DOHH2 (cell line): ENCODE results near the gene FXR2.

Experiments used
- H3F3A ChIP-seq: fragments of 200-600 bp; sonication (generic), shearing (Covaris generic); 2 replicates; pipeline ENCODE4 v1.6.0; 2016; ENCODE audit warnings: antibody characterized with exemption, mild to moderate bottlenecking; ENCODE audit not compliant: control insufficient read depth, insufficient read depth
- H3K27ac ChIP-seq: fragments of 200-600 bp; sonication (generic); 2 replicates; pipeline ENCODE4 v1.5.1; 2014; ENCODE audit warnings: low read depth, mild to moderate bottlenecking, low read length, moderate library complexity
- H3K27me3 ChIP-seq: fragments of 200-600 bp; sonication (generic); 2 replicates; pipeline ENCODE4 v1.6.1; 2014; ENCODE audit warnings: mild to moderate bottlenecking, low read length, mixed read lengths; ENCODE audit not compliant: control insufficient read depth
- H3K36me3 ChIP-seq: fragments of 200-600 bp; sonication (generic); 2 replicates; pipeline ENCODE4 v1.6.1; 2014; ENCODE audit warnings: mild to moderate bottlenecking, low read length, moderate library complexity, mixed read lengths; ENCODE audit not compliant: control insufficient read depth
- H3K4me1 ChIP-seq: fragments of 200-600 bp; sonication (generic); 2 replicates; pipeline ENCODE4 v1.6.1; 2014; ENCODE audit warnings: mild to moderate bottlenecking, low read length, mixed read lengths; ENCODE audit not compliant: control insufficient read depth
- H3K4me2 ChIP-seq: fragments of 200-600 bp; sonication (generic); 2 replicates; pipeline ENCODE4 v1.6.0; 2014; ENCODE audit warnings: mild to moderate bottlenecking, low read length, moderate library complexity
- H3K4me3 ChIP-seq: fragments of 200-600 bp; sonication (generic); 2 replicates; pipeline ENCODE4 v1.5.1; 2014; ENCODE audit warnings: mild to moderate bottlenecking, low read length, mixed read lengths
- H3K79me2 ChIP-seq: fragments of 200-600 bp; sonication (generic); 2 replicates; pipeline ENCODE4 v1.6.1; 2014; ENCODE audit warnings: mild to moderate bottlenecking, low read length, mixed read lengths; ENCODE audit not compliant: control insufficient read depth
- H3K9me2 ChIP-seq: fragments of 200-600 bp; sonication (generic); replicated peaks from 2 replicates; pipeline ENCODE4 v1.6.1; 2014; ENCODE audit warnings: mild to moderate bottlenecking, low read length, mixed read lengths; ENCODE audit not compliant: control insufficient read depth
- H3K9me3 ChIP-seq: fragments of 200-600 bp; sonication (generic); 2 replicates; pipeline ENCODE4 v1.6.1; 2014; ENCODE audit warnings: antibody characterized with exemption, low read length, mixed read lengths; ENCODE audit not compliant: control insufficient read depth, insufficient read depth
- H4K20me1 ChIP-seq: fragments of 200-600 bp; sonication (generic); 2 replicates; pipeline ENCODE4 v1.6.0; 2014; ENCODE audit warnings: low read depth, mild to moderate bottlenecking, antibody characterized with exemption, low read length, moderate library complexity; ENCODE audit not compliant: control insufficient read depth, insufficient read depth
- CTCF ChIP-seq: fragments of 200-600 bp; sonication (generic); IDR thresholded peaks from one replicate; pipeline ENCODE4 v1.5.1; 2014; ENCODE audit warnings: antibody characterized with exemption, mild to moderate bottlenecking, low read depth, low read length; ENCODE audit not compliant: poor library complexity, severe bottlenecking
- EZH2phosphoT487 ChIP-seq: fragments of 200-600 bp; sonication (generic); IDR thresholded peaks from 2 replicates; pipeline ENCODE4 v1.6.1; 2017; ENCODE audit warnings: borderline replicate concordance, mild to moderate bottlenecking, antibody characterized with exemption, low read length, moderate library complexity, mixed read lengths

FXR2 gene

GRCh38 chr17:7544911-7545310, 69.8 kb downstream of the FXR2 start:
- no peaks in the 10 kb centered on the region for H4K20me1 ChIP-seq
- no peaks in the 10 kb centered on the region for H3K79me2 ChIP-seq
- H3K4me2 ChIP-seq: no peak overlapping the region
- no peaks in the 10 kb centered on the region for H3K9me2 ChIP-seq
- H3K27me3 ChIP-seq: peaks cover 38% of the 10 kb centered on the region
- TF ChIP-seq EZH2phosphoT487 (no peak), CTCF (no peak)
- H3K4me1 ChIP-seq: peaks cover 4% of the 10 kb centered on the region; the same call in 1 of the 2 replicates
- no peaks in the 10 kb centered on the region for H3F3A ChIP-seq
- no peaks in the 10 kb centered on the region for H3K36me3 ChIP-seq
- no peak overlapping the region for H3K27ac ChIP-seq
- no peak overlapping the region for H3K4me3 ChIP-seq
- no peaks in the 10 kb centered on the region for H3K9me3 ChIP-seq
